Measurements from ENCODE around the gene VHLL. TPM values are rescaled to one million over a fixed set of nuclear protein-coding genes. Genes with fewer than 3 reads are reported as not detected.

VHLL gene
- total RNA-seq, 1 experiment from 2014 or later = not detected

GRCh38 chr1:156293895-156294294 is 5.2 kb downstream of the VHLL start:
- H3K27me3 Mint-ChIP-seq (ENCODE audit: low read depth) = no peaks in the 10 kb centered on the region; the same call in 1 of the 2 replicates
- peaks cover 7% of the 10 kb centered on the region for H3K4me1 Mint-ChIP-seq
- no peak overlapping the region for H3K27ac Mint-ChIP-seq
- POLR2A ChIA-PET = no interaction called here
- H3K36me3 Mint-ChIP-seq = no peaks in the 10 kb centered on the region
- TF ChIP-seq E2F1 (CRISPR knock-in tag; IDR thresholded peaks at IDR 0.05) = no peak
- TF ChIP-seq ZBTB21 (CRISPR knock-in tag; IDR thresholded peaks at IDR 0.05; ENCODE audit: borderline replicate concordance) = no peak
- TF ChIP-seq FOXP4 (CRISPR knock-in tag; IDR thresholded peaks at IDR 0.05) = no peak
- no peak for TF ChIP-seq ATF1 (CRISPR knock-in tag; IDR thresholded peaks at IDR 0.05)
- TF ChIP-seq E2F5 (CRISPR knock-in tag; IDR thresholded peaks at IDR 0.05) = no peak
- TF ChIP-seq ZNF532 (CRISPR knock-in tag; IDR thresholded peaks at IDR 0.05; ENCODE audit: borderline replicate concordance) = no peak
- TF ChIP-seq CREB1 (CRISPR knock-in tag; IDR thresholded peaks at IDR 0.05) = no peak
- TF ChIP-seq NFATC4 (CRISPR knock-in tag; IDR thresholded peaks at IDR 0.05) = no peak
- TF ChIP-seq GTF2I (CRISPR knock-in tag; conservative IDR thresholded peaks at IDR 0.05) = no peak
- TF ChIP-seq CTCF (IDR thresholded peaks at IDR 0.05) = no peak
- no peak for TF ChIP-seq ZNF281 (CRISPR knock-in tag; IDR thresholded peaks at IDR 0.05)
- TF ChIP-seq ZNF317 (CRISPR knock-in tag; IDR thresholded peaks at IDR 0.05; ENCODE audit: borderline replicate concordance, low read depth) = no peak
- TF ChIP-seq ATF6 (CRISPR knock-in tag; IDR thresholded peaks at IDR 0.05) = no peak
- TF ChIP-seq ZNF263 (CRISPR knock-in tag; IDR thresholded peaks at IDR 0.05; ENCODE audit: low read depth) = no peak
- no peak for TF ChIP-seq MXD4 (CRISPR knock-in tag; IDR thresholded peaks at IDR 0.05; ENCODE audit: borderline replicate concordance)
- no peak for TF ChIP-seq ZNF219 (CRISPR knock-in tag; IDR thresholded peaks at IDR 0.05; ENCODE audit: borderline replicate concordance)
- TF ChIP-seq PRDM15 (CRISPR knock-in tag; IDR thresholded peaks at IDR 0.05) = no peak
- no peak for TF ChIP-seq CREM (CRISPR knock-in tag; IDR thresholded peaks at IDR 0.05)
- TF ChIP-seq ZNF423 (CRISPR knock-in tag; IDR thresholded peaks at IDR 0.05) = no peak
- no peaks in the 10 kb centered on the region for H3K9me3 Mint-ChIP-seq
- DNase-seq (ENCODE audit: low spot score) (no peak), ATAC-seq (no peak)
- CTCF ChIA-PET = interaction anchor here (1.5 kb wide), 2 partner anchors 12 to 66 kb away, joined by 3 to 4 read pairs; partner anchors contain the start of gene SMG5
- H3K4me3 Mint-ChIP-seq = no peak overlapping the region

All from WTC11 (cell line).